Motor neuron (in vitro differentiated cells): ENCODE measurements around the gene MDC1. TPM values are rescaled to one million over a fixed set of nuclear protein-coding genes. Genes with fewer than 3 reads are reported as not detected.
"Not testable (repeated sequence)": the region's sequence is repeated elsewhere in the genome, so short reads cannot be mapped to it uniquely, and the experiment has no call there.

Experiments used
- ATAC-seq, 8 experiments: fragments of 200-7000 bp; cut with Tn5 transposase; replicated peaks in 6 of 8; 2 replicates each; pipeline ENCODE4 v1.8.0; 2021; ENCODE audit warnings: mild to moderate bottlenecking in 8 of 8, moderate library complexity in 8 of 8
- H3K27ac ChIP-seq, 2 donors: fragments of 250-450 bp; sonication (Bioruptor Pico); 2 replicates each; pipeline ENCODE4 v1.9.0; 2021; ENCODE audit warnings: antibody characterized with exemption in 2 of 2, mild to moderate bottlenecking in 2 of 2, moderate library complexity in 1 of 2
- H3K4me1 ChIP-seq, 2 donors: fragments of 250-450 bp; sonication (Bioruptor Pico); replicated peaks in 1 of 2; 2 replicates each; pipeline ENCODE4 v1.6.1; 2021; ENCODE audit warnings: antibody characterized with exemption in 2 of 2, mild to moderate bottlenecking in 2 of 2, moderate library complexity in 1 of 2
- H3K4me3 ChIP-seq, 5 donors: fragments of 250-450 bp; sonication (Bioruptor Pico); 2 replicates each; pipeline ENCODE4 v1.9.0; 2021; ENCODE audit warnings: antibody characterized with exemption in 5 of 5, mild to moderate bottlenecking in 5 of 5, moderate library complexity in 4 of 5
- WGBS, 10 experiments: fragments of 450-650 bp; shearing (Covaris generic); methylation state at CpG; one replicate each; pipeline ENCODE4 v1.0.0; 2022; 5-methylcytosine and 5-hydroxymethylcytosine counted together
- in situ Hi-C, 9 experiments: fragments of 400-800 bp; cut with MboI; loops; one replicate each; pipeline ENCODE4 v1.15.0; 2021; ENCODE audit warnings: low sequenced_read_pairs in 9 of 9, low pct_unique_long_range_greater_than_20kb in 2 of 9; ENCODE audit not compliant: unreplicated experiment in 9 of 9
- total RNA-seq, 8 experiments: library from RNA; unstranded; fragments of 300-600 nt; gene quantifications; 2 replicates each; pipeline versions ENCODE4 v1.2.3 to v1.2.4, GENCODE V29; 2022

MDC1 gene
- total RNA-seq, 8 experiments from 2014 or later = 5.7 to 32.4 (median 23.3) TPM

GRCh38 chr6:30724906-30725667, 8.0 kb upstream of the MDC1 start:
- ATAC-seq = no peak
- H3K4me3 ChIP-seq = no peak overlapping the region

GRCh38 chr6:30723843-30724741, 7.0 kb upstream of the MDC1 start:
- not testable (repeated sequence) for ATAC-seq, H3K4me3 ChIP-seq, H3K27ac ChIP-seq
- 25 to 100% (median 100%) methylated on average over 1 to 11 of the region's 29 CpGs; no CpG with 5 or more reads in 3 of the 10 experiments for WGBS, 10 experiments
- peaks cover 7 to 12% of the 10 kb centered on the region in 2 donors for H3K4me1 ChIP-seq
- in situ Hi-C loops = loop anchor here in 1 of 9 experiments (5.0 kb wide), 1 partner anchor 47 kb away; no protein-coding TSS in a partner anchor

More at GRCh38 chr6:30724906-30725667, 8.0 kb upstream of the MDC1 start:
- in situ Hi-C loops = loop anchor here in 2 of 9 experiments (5.0 to 25.0 kb wide), 2 partner anchors 48 to 362 kb away; no protein-coding TSS in a partner anchor
- H3K4me1 ChIP-seq = peaks cover 6 to 11% of the 10 kb centered on the region in 2 donors
- H3K27ac ChIP-seq = no peak overlapping the region
- 17 to 95% (median 52%) methylated on average over 2 to 5 of the region's 6 CpGs; no CpG with 5 or more reads in 1 of the 10 experiments for WGBS, 10 experiments

GRCh38 chr6:30723159-30723842, 6.2 kb upstream of the MDC1 start:
- not testable (repeated sequence) for H3K4me3 ChIP-seq, ATAC-seq, H3K27ac ChIP-seq
- in situ Hi-C loops = loop anchor here in 1 of 9 experiments (5.0 kb wide), 1 partner anchor 46 kb away; no protein-coding TSS in a partner anchor
- WGBS, 10 experiments = 0 to 93% (median 81%) methylated on average over 1 to 6 of the region's 16 CpGs; no CpG with 5 or more reads in 1 of the 10 experiments
- H3K4me1 ChIP-seq = peaks cover 13 to 17% of the 10 kb centered on the region in 2 donors

GRCh38 chr6:30722280-30723112, 5.4 kb upstream of the MDC1 start:
- peak overlapping the region in 1 of 2 donors; percentile 84 for H3K27ac ChIP-seq
- peak in 1 of 8 experiments; percentile 0 for ATAC-seq
- 0 to 80% (median 14%) methylated on average over 1 to 17 of the region's 27 CpGs for WGBS, 10 experiments
- in situ Hi-C loops = loop anchor here in 1 of 9 experiments (5.0 kb wide), 1 partner anchor 45 kb away; no protein-coding TSS in a partner anchor
- H3K4me1 ChIP-seq = peaks cover 18 to 22% of the 10 kb centered on the region in 2 donors
- H3K4me3 ChIP-seq = peak overlapping the region; percentile 68 to 84 (median 76)

GRCh38 chr6:30722025-30722279, 4.9 kb upstream of the MDC1 start:
- 0 to 20% (median 0%) methylated on average over 1 to 3 of the region's 10 CpGs; no CpG with 5 or more reads in 4 of the 10 experiments for WGBS, 10 experiments
- H3K4me1 ChIP-seq = peaks cover 18 to 22% of the 10 kb centered on the region in 2 donors
- peak overlapping the region; percentile 84 for H3K27ac ChIP-seq
- in situ Hi-C loops = loop anchor here in 1 of 9 experiments (5.0 kb wide), 1 partner anchor 45 kb away; no protein-coding TSS in a partner anchor
- H3K4me3 ChIP-seq = peak overlapping the region; percentile 68 to 84 (median 76)
- not testable (repeated sequence) for ATAC-seq

GRCh38 chr6:30721198-30722024, 4.3 kb upstream of the MDC1 start:
- peak overlapping the region; percentile 94 to 96 for H3K27ac ChIP-seq
- in situ Hi-C loops = loop anchor here in 1 of 9 experiments (5.0 kb wide), 1 partner anchor 44 kb away; no protein-coding TSS in a partner anchor
- peaks cover 19 to 24% of the 10 kb centered on the region in 2 donors for H3K4me1 ChIP-seq
- WGBS, 10 experiments = 0 to 10% (median 0%) methylated on average over 2 to 5 of the region's 71 CpGs; no CpG with 5 or more reads in 4 of the 10 experiments
- H3K4me3 ChIP-seq = peak overlapping the region; percentile 68 to 84 (median 76)
- ATAC-seq = peak; percentile 3 to 30 (median 16)

GRCh38 chr6:30720738-30721197, 3.7 kb upstream of the MDC1 start:
- WGBS, 10 experiments = 0 to 7% (median 0%) methylated on average over 2 to 12 of the region's 29 CpGs; no CpG with 5 or more reads in 2 of the 10 experiments
- in situ Hi-C loops = loop anchor here in 1 of 9 experiments (5.0 kb wide), 1 partner anchor 43 kb away; no protein-coding TSS in a partner anchor
- no peak for ATAC-seq
- Histone ChIP-seq H3K4me1 (peaks cover 23 to 30% of the 10 kb centered on the region in 2 donors), H3K27ac (peak overlapping the region; percentile 94 to 96), H3K4me3 (peak overlapping the region; percentile 68 to 84 (median 76))

GRCh38 chr6:30719791-30720737, 3.0 kb upstream of the MDC1 start, which contains the start of gene TUBB:
TSS of gene TUBB (plus strand) at chr6:30720352. CDS start at chr6:30720507, 155 bp downstream.
- Histone ChIP-seq H3K27ac (peak within 1 kb of the TSS; percentile 94 to 96), H3K4me1 (peaks cover 23 to 30% of the 10 kb centered on the region in 2 donors), H3K4me3 (peak within 1 kb of the TSS; percentile 68 to 84 (median 76))
- peak; percentile 62 to 73 (median 66) for ATAC-seq
- WGBS, 10 experiments = 0 to 2% (median 0%) methylated on average over 2 to 20 of the region's 38 CpGs
- in situ Hi-C loops = loop anchor here in 1 of 9 experiments (5.0 kb wide), 1 partner anchor 43 kb away; no protein-coding TSS in a partner anchor

GRCh38 chr6:30719356-30719755, 2.3 kb upstream of the MDC1 start:
- WGBS, 10 experiments = 0 to 14% (median 1%) methylated on average over 2 to 8 of the region's 8 CpGs; no CpG with 5 or more reads in 2 of the 10 experiments
- Histone ChIP-seq H3K27ac (peak overlapping the region; percentile 84 to 90), H3K4me3 (peak overlapping the region; percentile 68 to 84 (median 76)), H3K4me1 (peaks cover 23 to 30% of the 10 kb centered on the region in 2 donors)
- ATAC-seq = no peak
- in situ Hi-C loops = no loop called here
